WI38 (cell line): Measurements from ENCODE around the gene SPG21.

Source experiments
- H3K4me3 ChIP-seq: 2 replicates; pipeline ENCODE4 v1.5.1; 2011; ENCODE audit warnings: low read depth, mild to moderate bottlenecking, control low read depth, low read length
- TF ChIP-seq, protein P1 (sequence below): IDR thresholded peaks from 2 replicates; pipeline ENCODE4 v1.5.1; 2012; ENCODE audit warnings: low read depth, mild to moderate bottlenecking, control low read depth, low read length

Gene SPG21

DNA sequence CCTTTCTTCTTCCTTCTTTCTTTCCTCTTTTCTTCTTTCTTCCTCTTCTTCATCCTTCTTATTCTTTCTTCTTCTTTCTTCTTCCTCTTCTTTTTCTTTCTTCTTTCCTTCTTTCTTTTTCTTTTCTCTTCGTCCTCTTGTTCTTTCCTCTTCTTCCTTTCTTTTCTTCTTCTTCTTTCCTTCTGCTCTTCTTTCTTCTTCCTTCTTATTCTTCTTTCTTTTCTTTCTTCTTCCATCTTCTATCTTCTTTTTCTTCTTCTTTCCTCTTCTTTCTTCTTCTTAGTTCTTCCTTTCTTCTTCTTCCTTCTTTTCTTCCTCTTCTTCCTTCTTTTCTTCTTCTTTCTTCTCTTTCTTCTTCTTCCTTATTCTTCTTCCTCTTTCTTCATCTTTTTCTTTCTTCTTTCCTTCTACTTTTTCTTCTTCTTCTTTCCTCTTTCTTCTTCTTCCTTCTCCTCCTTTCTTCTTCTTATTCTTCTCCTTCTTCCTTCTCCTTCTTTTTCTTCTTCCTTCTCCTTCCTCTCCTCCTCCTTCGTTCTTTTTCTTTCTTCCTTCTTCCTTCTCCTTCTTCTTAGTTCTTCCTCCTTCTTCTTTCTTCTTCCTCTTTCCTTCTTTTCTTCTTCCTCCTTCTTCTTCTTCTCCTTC, 37.8 kb downstream of the SPG21 start:
- TF ChIP-seq, protein P1, sequence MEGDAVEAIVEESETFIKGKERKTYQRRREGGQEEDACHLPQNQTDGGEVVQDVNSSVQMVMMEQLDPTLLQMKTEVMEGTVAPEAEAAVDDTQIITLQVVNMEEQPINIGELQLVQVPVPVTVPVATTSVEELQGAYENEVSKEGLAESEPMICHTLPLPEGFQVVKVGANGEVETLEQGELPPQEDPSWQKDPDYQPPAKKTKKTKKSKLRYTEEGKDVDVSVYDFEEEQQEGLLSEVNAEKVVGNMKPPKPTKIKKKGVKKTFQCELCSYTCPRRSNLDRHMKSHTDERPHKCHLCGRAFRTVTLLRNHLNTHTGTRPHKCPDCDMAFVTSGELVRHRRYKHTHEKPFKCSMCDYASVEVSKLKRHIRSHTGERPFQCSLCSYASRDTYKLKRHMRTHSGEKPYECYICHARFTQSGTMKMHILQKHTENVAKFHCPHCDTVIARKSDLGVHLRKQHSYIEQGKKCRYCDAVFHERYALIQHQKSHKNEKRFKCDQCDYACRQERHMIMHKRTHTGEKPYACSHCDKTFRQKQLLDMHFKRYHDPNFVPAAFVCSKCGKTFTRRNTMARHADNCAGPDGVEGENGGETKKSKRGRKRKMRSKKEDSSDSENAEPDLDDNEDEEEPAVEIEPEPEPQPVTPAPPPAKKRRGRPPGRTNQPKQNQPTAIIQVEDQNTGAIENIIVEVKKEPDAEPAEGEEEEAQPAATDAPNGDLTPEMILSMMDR = no peak
- H3K4me3 ChIP-seq = no peak overlapping the region

DNA sequence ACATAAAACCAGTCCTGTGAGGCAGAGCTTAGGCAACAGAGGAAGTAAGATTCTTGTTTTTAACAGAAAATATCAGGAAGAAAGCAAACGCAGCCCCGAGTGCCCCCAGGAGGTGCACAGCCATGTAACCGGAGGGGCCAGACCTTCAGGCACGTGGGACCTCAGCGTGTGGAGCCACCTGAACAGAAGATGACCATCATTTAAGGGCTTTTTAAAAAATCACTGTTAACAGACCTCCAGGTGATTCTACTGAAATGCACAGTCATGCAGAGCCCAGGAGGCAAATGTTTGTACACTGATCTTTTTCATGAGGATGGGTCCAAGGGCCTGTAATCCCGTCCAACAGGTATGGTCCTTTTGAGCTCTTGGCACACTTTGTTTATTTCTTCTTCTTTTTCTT, 38.8 kb downstream of the SPG21 start:
- TF ChIP-seq, protein P1 = no peak
- H3K4me3 ChIP-seq = no peak overlapping the region

DNA sequence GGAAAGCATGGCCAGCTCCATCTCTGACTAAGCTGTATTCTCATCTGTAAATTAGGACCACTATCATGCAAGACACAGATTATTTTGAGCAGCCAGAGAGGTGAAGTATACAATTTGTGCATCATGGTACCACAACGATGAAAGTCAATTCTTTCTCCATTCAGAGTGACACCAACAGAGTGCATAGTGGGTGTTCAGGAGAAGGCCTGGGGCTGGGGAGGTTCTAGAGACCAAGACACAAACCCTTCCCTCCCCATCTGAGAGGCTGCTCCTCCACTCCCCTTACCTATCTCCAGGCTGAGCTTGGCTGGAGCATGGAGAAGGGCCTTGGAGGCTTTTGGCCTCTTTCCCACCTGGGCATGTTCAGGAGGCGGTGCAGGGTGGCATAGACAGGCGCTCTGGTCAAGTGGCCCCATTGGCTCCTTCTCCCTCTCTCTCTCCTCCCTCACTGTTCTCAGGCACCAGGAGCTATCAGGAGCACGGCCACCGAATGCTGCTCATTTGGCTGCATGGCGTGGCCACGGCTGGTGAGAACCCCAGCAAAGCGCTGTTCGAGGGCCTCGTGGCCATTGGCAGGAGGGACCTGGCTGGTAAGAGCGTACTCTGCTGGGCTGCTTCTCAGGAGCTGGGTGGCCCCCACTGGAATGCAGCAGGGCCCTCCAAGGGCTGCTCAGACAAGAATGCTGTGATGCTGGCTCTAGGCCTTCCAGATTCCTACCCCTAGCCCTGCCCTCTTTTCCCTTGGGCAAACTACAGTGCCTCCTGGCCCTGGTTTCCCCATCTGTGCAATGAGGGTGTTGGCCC, 40.1 kb downstream of the SPG21 start:
- TF ChIP-seq, protein P1 = no peak

DNA sequence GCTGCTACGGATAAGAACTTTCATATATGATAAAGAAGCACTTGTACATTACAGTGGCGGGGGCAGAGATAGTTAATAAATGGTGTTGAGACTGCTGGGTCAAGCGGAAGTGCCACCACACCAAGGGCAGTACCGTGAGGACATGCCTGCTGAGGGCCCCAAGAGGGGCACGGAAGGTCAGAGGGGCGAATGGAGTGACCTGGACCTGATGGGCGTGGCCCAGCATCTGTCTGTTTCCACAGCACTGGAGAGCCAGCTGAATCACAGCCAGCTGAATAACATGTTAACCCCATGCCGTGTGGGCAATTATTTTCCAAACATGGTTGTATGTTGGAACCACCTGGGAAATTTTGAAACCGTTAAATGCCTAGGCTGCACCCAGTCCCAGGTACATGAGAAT, 40.8 kb downstream of the SPG21 start:
- TF ChIP-seq, protein P1 = no peak
- no peak overlapping the region for H3K4me3 ChIP-seq

More for the DNA sequence above, 40.1 kb downstream of the SPG21 start:
- no peak overlapping the region for H3K4me3 ChIP-seq

DNA sequence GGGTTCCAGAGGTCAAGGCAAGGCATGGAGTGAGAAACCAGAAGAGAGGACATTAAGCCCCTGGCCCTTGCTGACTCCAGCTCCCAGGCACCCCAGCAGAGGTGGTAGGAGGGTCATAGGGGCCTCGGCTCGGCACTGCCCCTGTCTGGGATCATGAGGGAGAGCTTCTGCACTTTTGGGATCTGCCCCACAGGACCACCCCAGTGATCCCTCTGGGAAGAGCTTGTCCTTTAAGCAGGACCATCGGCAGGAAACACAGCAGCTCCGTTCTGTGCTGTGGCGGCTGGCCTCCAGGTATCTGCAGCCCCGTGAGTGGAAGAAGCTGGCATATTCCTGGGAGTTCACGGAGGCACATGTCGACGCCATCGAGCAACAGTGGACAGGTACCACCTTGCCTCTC, 42.5 kb downstream of the SPG21 start:
- no peak overlapping the region for H3K4me3 ChIP-seq
- TF ChIP-seq, protein P1 = no peak

DNA sequence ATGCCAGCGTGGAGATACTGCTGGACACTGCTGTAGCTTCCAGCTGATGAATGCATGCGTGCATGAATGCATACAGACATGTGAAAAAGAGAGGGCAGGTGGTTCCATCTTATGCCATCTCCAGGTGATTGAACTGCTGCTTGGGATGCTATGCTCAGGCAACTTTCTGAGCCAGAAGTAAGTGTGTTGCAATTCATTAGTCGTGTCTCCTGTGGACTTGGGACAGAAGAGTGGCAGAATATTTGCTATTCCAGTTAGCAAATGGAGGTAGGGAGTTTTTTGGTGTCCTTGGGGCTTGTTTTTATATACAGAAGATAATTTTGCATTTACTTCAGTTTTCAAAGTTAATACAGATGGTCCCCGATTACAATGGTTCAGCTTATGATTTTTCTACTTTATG, 44.8 kb downstream of the SPG21 start:
- no peak overlapping the region for H3K4me3 ChIP-seq
- TF ChIP-seq, protein P1 = no peak

DNA sequence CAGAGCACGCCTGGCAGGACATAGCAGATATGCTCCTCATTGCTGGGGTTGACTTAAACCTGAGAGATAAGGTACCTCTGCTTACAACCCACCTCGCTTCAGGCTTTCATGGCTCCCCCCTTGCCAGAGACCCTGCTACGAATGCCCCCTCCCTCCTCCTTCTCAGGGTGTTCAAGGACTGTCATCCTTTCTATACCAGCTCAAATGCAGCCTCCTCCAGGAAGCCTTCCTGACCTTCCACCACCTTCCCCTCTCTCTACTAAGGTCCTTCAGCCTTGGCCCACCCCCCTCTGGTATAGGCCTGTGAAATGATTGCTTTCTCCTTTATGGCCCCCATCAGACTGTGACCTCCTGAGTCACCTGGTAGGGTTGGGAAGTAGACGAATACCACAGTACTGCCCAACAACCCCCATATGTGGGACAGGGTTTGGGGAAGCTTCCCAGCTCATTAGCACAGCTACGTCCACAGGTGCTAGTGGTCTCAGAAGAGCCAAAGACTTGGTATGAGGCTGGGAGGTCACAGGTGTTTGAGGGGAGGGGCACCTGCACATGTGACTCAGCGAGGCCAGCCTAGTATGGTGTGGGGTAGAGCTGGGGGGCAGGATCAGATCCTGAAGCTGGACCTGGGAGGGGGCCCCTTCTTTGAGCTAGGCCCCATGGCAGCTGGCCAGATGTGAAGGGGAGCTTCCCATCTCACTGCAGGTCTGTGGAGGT, 46.0 kb downstream of the SPG21 start:
- no peak overlapping the region for H3K4me3 ChIP-seq
- TF ChIP-seq, protein P1 = no peak
